ENCODE results near the gene CAV2. TPM values are rescaled to one million over a fixed set of nuclear protein-coding genes. Genes with fewer than 3 reads are reported as not detected.
"Not testable (repeated sequence)": the region's sequence is repeated elsewhere in the genome, so short reads cannot be mapped to it uniquely, and the experiment has no call there.

CAV2 gene
- total RNA-seq, 2 experiments from 2014 or later = not detected

DNA sequence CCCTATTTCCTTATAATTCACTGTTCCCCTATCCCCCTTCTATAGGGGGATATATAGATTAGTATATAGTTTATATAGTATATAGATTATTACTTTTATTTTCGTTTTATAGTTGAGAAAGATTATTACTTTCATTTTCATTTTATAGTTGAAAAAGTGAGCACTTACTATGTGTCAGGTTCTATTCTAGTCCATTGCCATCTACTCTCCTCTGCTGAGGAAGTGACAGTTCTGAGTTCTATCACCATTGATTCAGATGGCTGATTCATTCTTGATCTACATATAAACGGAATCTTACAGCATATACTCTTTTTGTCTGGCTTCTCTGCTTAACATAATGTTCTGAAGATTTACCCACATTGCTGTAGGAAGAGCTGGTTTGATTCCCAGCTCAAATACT lies 20.7 kb upstream of the CAV2 start:
- H3K36me3 Mint-ChIP-seq (ENCODE audit: low read depth) = peaks cover 2% of the 10 kb centered on the region
- intact Hi-C loops (cut with micrococcal nuclease) = no loop called here
- H3K9me3 Mint-ChIP-seq = peaks cover 7% of the 10 kb centered on the region
- H3K4me3 Mint-ChIP-seq = no peak overlapping the region
- no peak for DNase-seq
- no peak overlapping the region for H3K27ac Mint-ChIP-seq
- H3K27me3 Mint-ChIP-seq (ENCODE audit: low read depth) = peaks cover 20% of the 10 kb centered on the region
- CTCF ChIA-PET = no interaction called here
- H3K4me1 Mint-ChIP-seq (ENCODE audit: low read depth) = no peaks in the 10 kb centered on the region

DNA sequence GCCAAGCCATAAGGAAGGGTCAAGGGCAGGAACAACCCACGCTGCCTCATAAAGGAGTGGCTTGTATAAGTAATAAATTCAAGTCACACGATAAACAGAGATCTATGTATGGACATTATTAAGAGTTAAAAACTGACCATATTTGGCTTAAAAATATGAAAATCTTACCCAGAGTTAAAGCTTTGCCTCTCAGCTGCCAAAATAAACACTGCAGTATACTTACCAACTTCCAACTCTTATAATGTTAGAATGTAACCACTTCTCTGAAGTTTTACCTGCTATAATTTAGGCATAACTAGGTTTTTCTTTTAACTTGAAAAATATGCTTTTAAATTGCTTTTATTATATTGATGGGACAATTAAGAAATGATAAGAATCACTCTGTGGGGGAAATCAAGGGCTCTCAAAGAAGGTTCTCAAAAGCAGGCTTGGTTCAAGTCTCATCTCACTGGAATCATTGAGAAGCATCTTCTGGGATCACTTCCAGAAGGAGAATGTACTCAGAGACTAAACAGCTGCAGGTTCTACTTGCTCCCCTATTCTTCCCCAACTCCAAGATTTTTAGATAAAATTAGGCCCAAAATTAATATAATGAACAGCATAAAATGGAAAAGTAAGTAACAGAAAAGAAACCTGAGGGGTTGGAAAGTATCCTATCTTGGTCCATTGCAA lies 16.1 kb upstream of the CAV2 start:
- Mint-ChIP-seq H3K36me3 (ENCODE audit: low read depth) (no peaks in the 10 kb centered on the region), H3K9me3 (no peaks in the 10 kb centered on the region), H3K4me1 (ENCODE audit: low read depth) (no peaks in the 10 kb centered on the region), H3K4me3 (no peak overlapping the region), H3K27me3 (ENCODE audit: low read depth) (peaks cover 24% of the 10 kb centered on the region), H3K27ac (no peak overlapping the region)
- intact Hi-C loops (cut with micrococcal nuclease) = no loop called here
- CTCF ChIA-PET = interaction anchor here (0.7 kb wide), 1 partner anchor 163 kb away, joined by 3 read pairs; no protein-coding TSS in a partner anchor
- no peak for DNase-seq

- CTCF ChIA-PET = interaction anchor here (1.1 kb wide), 1 partner anchor 20 kb away, joined by 3 read pairs; no protein-coding TSS in a partner anchor
- H3K36me3 Mint-ChIP-seq (ENCODE audit: low read depth); intact Hi-C loops (cut with micrococcal nuclease); H3K9me3 Mint-ChIP-seq; DNase-seq; H3K4me1 Mint-ChIP-seq (ENCODE audit: low read depth); H3K4me3 Mint-ChIP-seq; H3K27ac Mint-ChIP-seq: not testable (repeated sequence)
- peaks cover 24% of the 10 kb centered on the region for H3K27me3 Mint-ChIP-seq (ENCODE audit: low read depth)
Observed at GRCh38 chr7:116484389-116484788, 15.1 kb upstream of the CAV2 start.

GRCh38 chr7:116487907-116488521 lies 11.5 kb upstream of the CAV2 start:
- intact Hi-C loops (cut with micrococcal nuclease) = no loop called here
- CTCF ChIA-PET = interaction anchor here (0.9 kb wide), 1 partner anchor 38 kb away, joined by 3 read pairs; no protein-coding TSS in a partner anchor
- no peak for DNase-seq
- Mint-ChIP-seq H3K27ac (no peak overlapping the region), H3K27me3 (ENCODE audit: low read depth) (peaks cover 27% of the 10 kb centered on the region), H3K4me1 (ENCODE audit: low read depth) (no peaks in the 10 kb centered on the region), H3K9me3 (no peaks in the 10 kb centered on the region), H3K36me3 (ENCODE audit: low read depth) (no peaks in the 10 kb centered on the region), H3K4me3 (no peak overlapping the region)

- Mint-ChIP-seq H3K9me3 (no peaks in the 10 kb centered on the region), H3K27ac (no peak overlapping the region), H3K27me3 (ENCODE audit: low read depth) (peaks cover 22% of the 10 kb centered on the region), H3K4me1 (ENCODE audit: low read depth) (no peaks in the 10 kb centered on the region), H3K36me3 (ENCODE audit: low read depth) (no peaks in the 10 kb centered on the region), H3K4me3 (no peak overlapping the region)
- intact Hi-C loops (cut with micrococcal nuclease) = no loop called here
- DNase-seq = no peak
- CTCF ChIA-PET = no interaction called here
Observed at GRCh38 chr7:116490351-116490750, 9.2 kb upstream of the CAV2 start.

DNA sequence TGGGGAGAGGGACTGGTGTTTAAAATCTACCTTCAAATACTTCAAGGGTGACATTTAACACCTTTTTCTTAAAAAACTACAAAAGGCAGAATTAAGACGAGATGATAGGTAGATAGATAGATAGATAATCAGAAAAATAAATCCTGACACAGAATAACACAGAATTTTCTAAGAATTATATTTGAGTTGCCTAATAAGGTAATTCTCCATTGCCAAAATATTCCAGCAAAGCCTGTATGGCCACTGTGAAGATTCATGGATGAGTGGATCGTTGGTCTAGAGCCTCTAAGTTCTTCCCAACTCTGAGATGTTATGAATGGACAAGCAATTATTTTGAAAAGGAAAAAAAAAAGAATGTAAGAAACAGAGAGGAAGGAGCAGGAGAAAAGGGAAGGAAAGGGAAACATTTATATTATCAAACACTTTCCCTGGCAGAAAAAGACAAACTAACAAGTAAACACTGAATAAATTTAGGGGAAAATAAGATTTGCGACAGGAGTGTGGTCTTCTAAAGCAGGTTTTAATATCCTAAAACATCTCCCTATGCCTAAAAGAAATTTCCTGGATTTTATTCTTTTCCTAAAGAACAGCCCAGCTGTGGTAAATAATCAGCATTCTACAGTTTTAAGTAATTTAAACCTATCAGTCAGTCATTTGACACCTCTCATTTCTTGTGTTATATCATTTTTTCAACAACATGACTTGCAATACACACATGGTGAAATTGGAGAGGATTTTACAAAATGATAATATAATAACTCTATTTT lies 7.5 kb upstream of the CAV2 start:
- no peaks in the 10 kb centered on the region for H3K9me3 Mint-ChIP-seq
- H3K4me1 Mint-ChIP-seq (ENCODE audit: low read depth) = no peaks in the 10 kb centered on the region
- intact Hi-C loops (cut with micrococcal nuclease) = no loop called here
- no peaks in the 10 kb centered on the region for H3K36me3 Mint-ChIP-seq (ENCODE audit: low read depth)
- no peak overlapping the region for H3K27ac Mint-ChIP-seq
- peaks cover 21% of the 10 kb centered on the region for H3K27me3 Mint-ChIP-seq (ENCODE audit: low read depth)
- no peak for DNase-seq
- CTCF ChIA-PET = no interaction called here
- no peak overlapping the region for H3K4me3 Mint-ChIP-seq

- no peaks in the 10 kb centered on the region for H3K36me3 Mint-ChIP-seq (ENCODE audit: low read depth)
- no peak overlapping the region for H3K27ac Mint-ChIP-seq
- H3K9me3 Mint-ChIP-seq = no peaks in the 10 kb centered on the region
- DNase-seq = no peak
- H3K4me3 Mint-ChIP-seq = no peak overlapping the region
- peaks cover 21% of the 10 kb centered on the region for H3K27me3 Mint-ChIP-seq (ENCODE audit: low read depth)
- CTCF ChIA-PET = no interaction called here
- H3K4me1 Mint-ChIP-seq (ENCODE audit: low read depth) = no peaks in the 10 kb centered on the region
- intact Hi-C loops (cut with micrococcal nuclease) = no loop called here
Observed at GRCh38 chr7:116492654-116493109, 6.9 kb upstream of the CAV2 start.

GRCh38 chr7:116493449-116493848 lies 6.1 kb upstream of the CAV2 start:
- H3K9me3 Mint-ChIP-seq = no peaks in the 10 kb centered on the region
- no peak for DNase-seq
- CTCF ChIA-PET = interaction anchor here (0.7 kb wide), 1 partner anchor 33 kb away, joined by 5 read pairs; no protein-coding TSS in a partner anchor
- intact Hi-C loops (cut with micrococcal nuclease) = no loop called here
- H3K4me1 Mint-ChIP-seq (ENCODE audit: low read depth) = no peaks in the 10 kb centered on the region
- H3K27ac Mint-ChIP-seq = no peak overlapping the region
- peaks cover 27% of the 10 kb centered on the region for H3K27me3 Mint-ChIP-seq (ENCODE audit: low read depth)
- no peaks in the 10 kb centered on the region for H3K36me3 Mint-ChIP-seq (ENCODE audit: low read depth)
- no peak overlapping the region for H3K4me3 Mint-ChIP-seq

DNA sequence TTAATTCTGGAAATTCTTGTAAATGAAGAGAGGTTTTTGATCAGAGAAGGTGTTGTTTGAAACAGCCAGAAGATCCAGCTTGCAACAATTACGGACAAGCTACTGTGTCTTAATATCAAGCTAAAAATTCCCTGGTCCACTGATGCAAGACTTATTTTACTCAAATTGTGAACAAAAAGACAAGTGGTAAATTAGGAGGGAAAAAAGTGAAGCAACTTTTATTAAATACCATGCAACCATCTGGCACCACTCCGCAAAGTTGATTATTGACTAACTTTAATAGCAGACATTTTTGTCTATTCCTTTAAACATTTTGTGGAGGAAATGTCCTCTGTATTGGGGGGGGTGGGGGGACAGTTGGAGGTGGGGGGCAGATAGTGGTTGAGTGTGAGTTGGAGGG lies 5.1 kb upstream of the CAV2 start:
- CTCF ChIA-PET = no interaction called here
- Mint-ChIP-seq H3K9me3 (no peaks in the 10 kb centered on the region), H3K4me1 (ENCODE audit: low read depth) (no peaks in the 10 kb centered on the region), H3K27ac (no peak overlapping the region), H3K4me3 (no peak overlapping the region), H3K36me3 (ENCODE audit: low read depth) (no peaks in the 10 kb centered on the region), H3K27me3 (ENCODE audit: low read depth) (peaks cover 34% of the 10 kb centered on the region)
- DNase-seq = no peak
- intact Hi-C loops (cut with micrococcal nuclease) = no loop called here

DNA sequence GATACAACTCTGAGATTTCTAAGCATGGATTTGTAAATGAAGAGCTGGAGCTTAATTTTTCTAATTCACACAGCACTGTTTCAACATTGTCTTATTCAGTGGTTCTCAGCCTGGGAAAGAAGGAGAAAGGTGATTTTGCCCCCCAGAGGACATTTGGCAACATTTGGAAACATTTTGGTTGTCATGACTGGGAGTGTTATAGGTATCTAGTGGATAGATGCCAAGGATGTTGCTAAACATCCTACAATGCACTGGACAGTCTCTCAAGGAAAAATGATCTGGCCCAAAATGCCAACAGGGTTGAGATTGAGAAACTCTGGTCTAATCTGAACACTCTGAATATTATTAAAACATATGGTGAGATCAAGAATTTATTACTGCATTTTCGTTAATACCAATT lies 3.8 kb upstream of the CAV2 start:
- no peak overlapping the region for H3K27ac Mint-ChIP-seq
- DNase-seq = no peak
- CTCF ChIA-PET = interaction anchor here (1.0 kb wide), 1 partner anchor 44 kb away, joined by 3 read pairs; no protein-coding TSS in a partner anchor
- H3K27me3 Mint-ChIP-seq (ENCODE audit: low read depth) = peaks cover 37% of the 10 kb centered on the region
- peaks cover 8% of the 10 kb centered on the region for H3K4me1 Mint-ChIP-seq (ENCODE audit: low read depth)
- no peaks in the 10 kb centered on the region for H3K36me3 Mint-ChIP-seq (ENCODE audit: low read depth)
- no peak overlapping the region for H3K4me3 Mint-ChIP-seq
- no peaks in the 10 kb centered on the region for H3K9me3 Mint-ChIP-seq
- intact Hi-C loops (cut with micrococcal nuclease) = no loop called here

DNA sequence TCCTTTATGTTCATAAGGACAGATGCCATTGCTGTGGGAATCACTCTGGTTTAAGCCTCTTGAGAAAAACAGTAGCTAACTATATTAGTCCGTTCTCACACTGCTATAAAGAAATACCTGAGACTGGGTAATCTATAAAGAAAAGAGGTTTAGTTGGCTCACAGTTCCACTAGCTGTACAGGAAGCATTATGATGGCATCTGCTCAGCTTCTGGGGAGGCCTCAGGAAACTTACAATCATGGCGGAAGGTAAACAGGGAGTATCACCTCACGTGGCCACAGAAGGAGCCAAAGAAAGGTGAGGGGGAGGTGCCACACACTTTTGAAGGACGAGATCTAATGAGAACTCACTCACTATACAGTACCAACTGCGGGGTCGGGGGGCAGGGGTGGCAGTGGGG lies 2.9 kb upstream of the CAV2 start:
- Mint-ChIP-seq H3K4me3 (no peak overlapping the region), H3K36me3 (ENCODE audit: low read depth) (no peaks in the 10 kb centered on the region), H3K9me3 (no peaks in the 10 kb centered on the region), H3K27me3 (ENCODE audit: low read depth) (peaks cover 36% of the 10 kb centered on the region), H3K27ac (no peak overlapping the region), H3K4me1 (ENCODE audit: low read depth) (peaks cover 10% of the 10 kb centered on the region)
- CTCF ChIA-PET = no interaction called here
- intact Hi-C loops (cut with micrococcal nuclease) = no loop called here
- no peak for DNase-seq

- intact Hi-C loops (cut with micrococcal nuclease) = no loop called here
- H3K4me3 Mint-ChIP-seq = no peak overlapping the region
- H3K9me3 Mint-ChIP-seq = no peaks in the 10 kb centered on the region
- H3K27me3 Mint-ChIP-seq (ENCODE audit: low read depth) = peaks cover 37% of the 10 kb centered on the region
- no peak for DNase-seq
- CTCF ChIA-PET = no interaction called here
- H3K27ac Mint-ChIP-seq = no peak overlapping the region
- no peaks in the 10 kb centered on the region for H3K36me3 Mint-ChIP-seq (ENCODE audit: low read depth)
- H3K4me1 Mint-ChIP-seq (ENCODE audit: low read depth) = peaks cover 10% of the 10 kb centered on the region
Observed at GRCh38 chr7:116497708-116498107, 1.8 kb upstream of the CAV2 start.

All from activated naive CD4-positive, alpha-beta T cell treated with anti-CD3 and anti-CD28 coated beads for 36 hours (primary cell).